ENCODE measurements around the gene AVL9. TPM values are rescaled to one million over a fixed set of nuclear protein-coding genes. Genes with fewer than 3 reads are reported as not detected.
"Not testable (repeated sequence)": the region's sequence is repeated elsewhere in the genome, so short reads cannot be mapped to it uniquely, and the experiment has no call there.

The AVL9 gene
- total and polyA plus RNA-seq, 2 of the 4 experiments (the other 2 are of a cell fraction): 13.1 to 21.7 TPM

GRCh38 chr7:32634798-32635393 is 139.6 kb downstream of the AVL9 start:
- BruUV-seq (replicated peaks); H2AK5ac ChIP-seq (ENCODE audit: low read depth, low read length); in situ Hi-C loops (cut with MboI; ENCODE audit: low sequenced_read_pairs); H2BK5ac ChIP-seq (ENCODE audit: low read depth, low read length, poor library complexity, severe bottlenecking); POLR2A ChIA-PET (ENCODE audit: unreplicated experiment); intact Hi-C loops (cut with micrococcal nuclease); H4K20me1 ChIP-seq (ENCODE audit: insufficient read depth, low read length); H2BK120ac ChIP-seq (ENCODE audit: low read depth, low read length); H2AK9ac ChIP-seq (replicated peaks; ENCODE audit: low read depth, low read length, poor library complexity); DNase-seq; ATAC-seq (ENCODE audit: low read depth); H3K9me3 ChIP-seq (ENCODE audit: control insufficient read depth, insufficient read depth, low read length); H3K9me1 ChIP-seq (ENCODE audit: insufficient read depth, low read length); H3K56ac ChIP-seq (ENCODE audit: extremely low read depth, insufficient read depth, low read length); H4K8ac ChIP-seq (ENCODE audit: low read depth in 2 of 2, low read length in 2 of 2); H2BK15ac ChIP-seq (ENCODE audit: low read depth, low read length); H2BK20ac ChIP-seq (ENCODE audit: low read depth, low read length); H3K4me1 ChIP-seq (ENCODE audit: control insufficient read depth, insufficient read depth, low read length); H3K4me3 ChIP-seq (ENCODE audit: insufficient read depth, low read depth, low read length); H2AFZ ChIP-seq (replicated peaks; ENCODE audit: low read length, poor library complexity); H4K91ac ChIP-seq (ENCODE audit: insufficient read depth, low read depth, low read length); H3K27me3 ChIP-seq (ENCODE audit: control insufficient read depth, insufficient read depth, low read length); H3K36me3 ChIP-seq (ENCODE audit: control insufficient read depth, insufficient read depth, low read length); H3K27ac ChIP-seq (ENCODE audit: insufficient read depth, low read length); H4K5ac ChIP-seq (ENCODE audit: low read depth, low read length); H3K9ac ChIP-seq (ENCODE audit: low read depth, low read length); CTCF ChIA-PET; H3K4ac ChIP-seq (ENCODE audit: low read depth, low read length); dilution Hi-C loops (cut with HindIII; ENCODE audit: low sequenced_read_pairs, unreplicated experiment); H3K23ac ChIP-seq (ENCODE audit: low read depth, low read length); H3K4me2 ChIP-seq (ENCODE audit: low read depth, low read length); H3K18ac ChIP-seq (ENCODE audit: low read depth, low read length); H3K79me1 ChIP-seq (ENCODE audit: low read depth in 1 of 2, low read length in 2 of 2); H3K14ac ChIP-seq (replicated peaks; ENCODE audit: low read depth, low read length): not testable (repeated sequence)
- WGBS, 2 experiments (ENCODE audit: extremely low coverage in 2 of 2, insufficient read length in 1 of 2): no CpG with 5 or more reads among the region's 1 CpG

- H3K23ac ChIP-seq (ENCODE audit: low read depth, low read length); POLR2A ChIA-PET (ENCODE audit: unreplicated experiment); H3K14ac ChIP-seq (replicated peaks; ENCODE audit: low read depth, low read length); H2BK5ac ChIP-seq (ENCODE audit: low read depth, low read length, poor library complexity, severe bottlenecking); CTCF ChIA-PET; H3K27ac ChIP-seq (ENCODE audit: insufficient read depth, low read length); H4K5ac ChIP-seq (ENCODE audit: low read depth, low read length); ATAC-seq (ENCODE audit: low read depth); H3K18ac ChIP-seq (ENCODE audit: low read depth, low read length); H2AFZ ChIP-seq (replicated peaks; ENCODE audit: low read length, poor library complexity); H3K9ac ChIP-seq (ENCODE audit: low read depth, low read length); H2BK20ac ChIP-seq (ENCODE audit: low read depth, low read length); H3K9me1 ChIP-seq (ENCODE audit: insufficient read depth, low read length); H3K36me3 ChIP-seq (ENCODE audit: control insufficient read depth, insufficient read depth, low read length); H2BK15ac ChIP-seq (ENCODE audit: low read depth, low read length); H3K79me1 ChIP-seq (ENCODE audit: low read depth in 1 of 2, low read length in 2 of 2); H3K27me3 ChIP-seq (ENCODE audit: control insufficient read depth, insufficient read depth, low read length); H2AK5ac ChIP-seq (ENCODE audit: low read depth, low read length); H3K4me2 ChIP-seq (ENCODE audit: low read depth, low read length); H3K4me1 ChIP-seq (ENCODE audit: control insufficient read depth, insufficient read depth, low read length); H3K4ac ChIP-seq (ENCODE audit: low read depth, low read length); H2AK9ac ChIP-seq (replicated peaks; ENCODE audit: low read depth, low read length, poor library complexity); H3K9me3 ChIP-seq (ENCODE audit: control insufficient read depth, insufficient read depth, low read length); BruUV-seq (replicated peaks); H3K56ac ChIP-seq (ENCODE audit: extremely low read depth, insufficient read depth, low read length); intact Hi-C loops (cut with micrococcal nuclease); H3K4me3 ChIP-seq (ENCODE audit: insufficient read depth, low read depth, low read length); in situ Hi-C loops (cut with MboI; ENCODE audit: low sequenced_read_pairs); H4K20me1 ChIP-seq (ENCODE audit: insufficient read depth, low read length); dilution Hi-C loops (cut with HindIII; ENCODE audit: low sequenced_read_pairs, unreplicated experiment); H4K8ac ChIP-seq (ENCODE audit: low read depth in 2 of 2, low read length in 2 of 2); H4K91ac ChIP-seq (ENCODE audit: insufficient read depth, low read depth, low read length); H2BK120ac ChIP-seq (ENCODE audit: low read depth, low read length); DNase-seq: not testable (repeated sequence)
- WGBS, 2 experiments (ENCODE audit: extremely low coverage in 2 of 2, insufficient read length in 1 of 2): 79% methylated on average over 4 of the region's 5 CpGs; no CpG with 5 or more reads in 1 of the 2 experiments
These were observed 141.6 kb downstream of the AVL9 start for GRCh38 chr7:32636725-32637462.

Measured in IMR-90 (cell line).